Ovary (tissue), 9 donors: Measurements from ENCODE around the gene DNAJC18. TPM values are rescaled to one million over a fixed set of nuclear protein-coding genes. Genes with fewer than 3 reads are reported as not detected.
A peak's percentile ranks its signal among the peaks of the same experiment; 100 is the strongest.
"Not testable (repeated sequence)": the region's sequence is repeated elsewhere in the genome, so short reads cannot be mapped to it uniquely, and the experiment has no call there.

Source experiments
- DNase-seq, 5 donors: peaks; one replicate each; pipeline ENCODE4 v3.0.0-alpha.2; 2019 to 2020
- H3K27ac ChIP-seq, 2 donors: fragments of 200-600 bp; one replicate each; pipeline versions ENCODE4 v1.5.1 to v1.8.0; 2019 to 2022
- H3K27me3 ChIP-seq: fragments of 200-600 bp; one replicate; pipeline ENCODE4 v1.8.0; 2022
- H3K36me3 ChIP-seq: fragments of 200-600 bp; sonication (generic); one replicate; pipeline ENCODE4 v1.5.1; 2019
- H3K4me1 ChIP-seq: one replicate; pipeline ENCODE4 v1.8.1; 2013; ENCODE audit warnings: mild to moderate bottlenecking, moderate library complexity; ENCODE audit not compliant: insufficient read depth
- H3K4me3 ChIP-seq: fragments of 200-600 bp; sonication (generic); one replicate; pipeline ENCODE4 v1.5.1; 2017
- H3K9me3 ChIP-seq, 2 donors: fragments of 200-600 bp in 1 of 2; sonication (generic) in 1 of 2; one replicate each; pipeline versions ENCODE4 v1.5.1 to v1.8.1; 2013 to 2019; ENCODE audit warnings: mild to moderate bottlenecking in 1 of 2, moderate library complexity in 1 of 2
- CTCF ChIP-seq, 3 donors: fragments of 450-650 bp in 2 of 3; fragments of 200-600 bp in 1 of 3; IDR thresholded peaks; one replicate each; pipeline versions ENCODE4 v1.5.1 to v1.8.0; 2016 to 2022; ENCODE audit warnings: antibody characterized with exemption in 3 of 3, mild to moderate bottlenecking in 1 of 3
- EP300 ChIP-seq: sonication (generic); formaldehyde crosslinking; IDR thresholded peaks from one replicate; pipeline ENCODE4 v1.6.1; 2017; ENCODE audit warnings: antibody characterized with exemption
- POLR2A ChIP-seq: fragments of 450-650 bp; IDR thresholded peaks from one replicate; pipeline ENCODE4 v1.6.1; 2017; ENCODE audit warnings: antibody characterized with exemption, mild to moderate bottlenecking, moderate library complexity
- whole genome bisulfite sequencing, 3 donors: extraction: QIAGEN DNeasy Blood & Tissue Kit in 1 of 3; methylation state at CpG; one replicate each; pipeline versions ENCODE4 v1.1.5 to v1.1.7; 2013 to 2017; 5-methylcytosine and 5-hydroxymethylcytosine counted together
- intact Hi-C, 4 donors: fragments of 100-400 bp; cut with DNase I; formaldehyde crosslinking; loops; one replicate each; pipeline versions ENCODE4 v1.11.0 to v1.15.1; 2022 to 2023
- polyA plus RNA-seq, 2 donors: library from polyadenylated mRNA; stranded (reverse); fragments of 200-250 nt in 1 of 2; fragments of 350-450 nt in 1 of 2; fragmentation: Illumina TruSeq in 1 of 2; extraction: RNeasy Lipid Tissue Mini Kit (QIAGEN cat#74804) in 1 of 2; gene quantifications; one replicate each; pipeline ENCODE4 v1.2.3, GENCODE V29; 2013 to 2014
- total RNA-seq, 7 donors: library from RNA; depleted of rRNA in 2 of 7; stranded (reverse); fragments of >200 nt in 2 of 7; fragmentation: NEBNext Ultra II Directional in 3 of 7; extraction: Animal tissue kit (Norgen Biotek cat#: 25700) in 3 of 7; gene quantifications; one replicate each; pipeline versions ENCODE4 v1.1.0 to v1.2.4, GENCODE V29; 2016 to 2023
- donor health status: DM: no; HTN: no; CAD: no; lungs with moderate emphysema.
- donor health status: DM: no; HTN: no; CAD: no.
- donor health status: Bipolar disorder and iron deficiency.
- donor health status: DM: yes; HTN: yes; CAD: no.
- donor health status: DM: no; HTN: no; CAD: no.
- donor health status: DM: yes; HTN: yes; CAD: no.

Gene DNAJC18
- total and polyA plus RNA-seq, 9 donors: 5.2 to 35.6 (median 22.4) TPM

DNA sequence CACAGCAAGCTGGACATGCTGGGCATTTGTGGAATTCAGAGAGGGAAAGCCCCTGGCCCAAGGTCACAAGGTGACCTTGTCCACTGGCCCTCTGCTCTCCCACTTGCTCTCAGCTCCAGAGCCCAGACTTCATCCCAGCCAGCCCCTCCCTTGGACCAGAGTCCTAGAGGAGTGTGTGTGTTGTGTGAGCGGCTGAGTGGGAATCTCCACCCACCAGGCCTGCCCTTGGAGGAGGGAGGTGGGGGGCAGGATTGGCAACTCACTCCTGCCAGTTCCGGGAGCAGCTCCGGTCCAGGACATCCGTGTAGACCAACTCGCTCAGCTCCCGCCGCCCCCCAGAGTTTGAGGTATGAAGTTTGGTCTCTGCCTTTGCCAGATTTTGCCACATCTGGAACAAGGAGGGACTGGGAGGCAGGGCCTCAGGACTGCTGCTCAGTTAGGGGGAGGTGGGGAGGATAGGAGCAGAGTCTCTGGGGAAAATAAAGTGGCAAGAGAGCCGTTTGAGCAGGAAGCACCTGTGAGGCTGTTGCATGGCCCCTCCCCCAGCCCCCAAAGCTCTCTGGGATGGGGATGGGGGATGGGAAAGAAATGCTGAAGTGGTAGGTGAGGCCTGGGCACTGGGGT is 51.0 kb downstream of the DNAJC18 start:
- no peak overlapping the region for H3K4me3 ChIP-seq

GRCh38 chr5:139387611-139388197 is 51.6 kb downstream of the DNAJC18 start:
- H3K4me3 ChIP-seq: no peak overlapping the region
- intact Hi-C loops: no loop called here
- no peaks in the 10 kb centered on the region for H3K4me1 ChIP-seq
- peak in 1 of 5 donors; percentile 18 for DNase-seq
- H3K27me3 ChIP-seq: no peaks in the 10 kb centered on the region
- no peak for TF ChIP-seq EP300
- TF ChIP-seq CTCF (IDR thresholded peaks at IDR 0.05): no peak
- TF ChIP-seq POLR2A: no peak
- H3K36me3 ChIP-seq: no peaks in the 10 kb centered on the region
- H3K27ac ChIP-seq: no peak overlapping the region
- WGBS, 3 donors: 71 to 87% (median 72%) methylated on average over 10 of the region's 10 CpGs
- H3K9me3 ChIP-seq: no peaks in the 10 kb centered on the region

More for the DNA sequence above, 51.0 kb downstream of the DNAJC18 start:
- TF ChIP-seq POLR2A (no peak), EP300 (no peak), CTCF (IDR thresholded peaks at IDR 0.05) (no peak)
- H3K9me3 ChIP-seq: no peaks in the 10 kb centered on the region
- 3 to 20% (median 16%) methylated on average over 8 of the region's 8 CpGs for WGBS, 3 donors
- peak in 1 of 5 donors; percentile 26 for DNase-seq
- no peaks in the 10 kb centered on the region for H3K36me3 ChIP-seq
- no peak overlapping the region for H3K27ac ChIP-seq
- intact Hi-C loops: no loop called here
- H3K27me3 ChIP-seq: no peaks in the 10 kb centered on the region
- no peaks in the 10 kb centered on the region for H3K4me1 ChIP-seq

GRCh38 chr5:139386956-139387355 is 52.4 kb downstream of the DNAJC18 start:
- intact Hi-C loops, H3K9me3 ChIP-seq, H3K4me3 ChIP-seq, H3K4me1 ChIP-seq, H3K36me3 ChIP-seq, H3K27ac ChIP-seq, H3K27me3 ChIP-seq: not testable (repeated sequence)
- DNase-seq: peak in 1 of 5 donors; percentile 16
- 92 to 94% (median 93%) methylated on average over 10 of the region's 10 CpGs for WGBS, 3 donors

GRCh38 chr5:139386050-139386438 is 53.3 kb downstream of the DNAJC18 start:
- intact Hi-C loops: no loop called here
- WGBS, 3 donors: 89 to 90% (median 90%) methylated on average over 5 of the region's 5 CpGs
- Histone ChIP-seq H3K4me3 (no peak overlapping the region), H3K27me3 (no peaks in the 10 kb centered on the region), H3K4me1 (no peaks in the 10 kb centered on the region), H3K9me3 (no peaks in the 10 kb centered on the region), H3K36me3 (no peaks in the 10 kb centered on the region), H3K27ac (no peak overlapping the region)
- TF ChIP-seq CTCF (IDR thresholded peaks at IDR 0.05) (no peak), POLR2A (no peak), EP300 (no peak)
- DNase-seq: peak in 1 of 5 donors; percentile 5
